Neural crest cell (in vitro differentiated cells): ENCODE results near the gene DUSP5. TPM values are rescaled to one million over a fixed set of nuclear protein-coding genes. Genes with fewer than 3 reads are reported as not detected.

Source experiments
- DNase-seq: peaks from one replicate; pipeline ENCODE4 v3.0.0; 2021; ENCODE audit warnings: low read depth, mixed read lengths, low spot score
- H3K27ac Mint-ChIP-seq: one replicate; pipeline ENCODE4 v1.8.0; 2021; ENCODE audit warnings: mild to moderate bottlenecking, mixed read lengths; ENCODE audit not compliant: unreplicated experiment
- H3K27me3 Mint-ChIP-seq: 2 replicates; pipeline ENCODE4 v1.8.0; 2021; ENCODE audit warnings: low read depth, mild to moderate bottlenecking, mixed read lengths
- H3K36me3 Mint-ChIP-seq: 2 replicates; pipeline ENCODE4 v1.8.0; 2021; ENCODE audit warnings: low read depth, mild to moderate bottlenecking, mixed read lengths
- H3K4me1 Mint-ChIP-seq: 2 replicates; pipeline ENCODE4 v1.8.0; 2021; ENCODE audit warnings: mixed read lengths
- H3K4me3 Mint-ChIP-seq: one replicate; pipeline ENCODE4 v1.8.0; 2021; ENCODE audit warnings: mild to moderate bottlenecking, mixed read lengths
- H3K9me3 Mint-ChIP-seq: 2 replicates; pipeline ENCODE4 v1.8.0; 2021; ENCODE audit warnings: mixed read lengths
- CTCF ChIP-seq: fragments of 200-600 bp; sonication (generic); conservative IDR thresholded peaks from 2 replicates; pipeline ENCODE4 v1.5.0; 2021; ENCODE audit warnings: antibody characterized with exemption, mild to moderate bottlenecking
- total RNA-seq: library from RNA; stranded (reverse); gene quantifications from 2 replicates; pipeline ENCODE4 v1.2.1, GENCODE V29; 2021

The DUSP5 gene
- total RNA-seq, 1 donor from 2014 or later = 2.5 TPM

- no peak overlapping the region for H3K27ac Mint-ChIP-seq
- H3K27me3 Mint-ChIP-seq = no peaks in the 10 kb centered on the region
- no peak for DNase-seq
- no peaks in the 10 kb centered on the region for H3K36me3 Mint-ChIP-seq
- no peaks in the 10 kb centered on the region for H3K9me3 Mint-ChIP-seq
- H3K4me1 Mint-ChIP-seq = peaks cover 40% of the 10 kb centered on the region
- no peak overlapping the region for H3K4me3 Mint-ChIP-seq
- no peak for TF ChIP-seq CTCF
Measured at GRCh38 chr10:110457851-110458250, 39.9 kb upstream of the DUSP5 start.

GRCh38 chr10:110458266-110458920, 39.3 kb upstream of the DUSP5 start:
- Mint-ChIP-seq H3K36me3 (no peaks in the 10 kb centered on the region), H3K4me3 (no peak overlapping the region), H3K27ac (peak overlapping the region; percentile 6), H3K27me3 (no peaks in the 10 kb centered on the region), H3K4me1 (peaks cover 42% of the 10 kb centered on the region), H3K9me3 (no peaks in the 10 kb centered on the region)
- no peak for TF ChIP-seq CTCF
- DNase-seq = no peak

DNA sequence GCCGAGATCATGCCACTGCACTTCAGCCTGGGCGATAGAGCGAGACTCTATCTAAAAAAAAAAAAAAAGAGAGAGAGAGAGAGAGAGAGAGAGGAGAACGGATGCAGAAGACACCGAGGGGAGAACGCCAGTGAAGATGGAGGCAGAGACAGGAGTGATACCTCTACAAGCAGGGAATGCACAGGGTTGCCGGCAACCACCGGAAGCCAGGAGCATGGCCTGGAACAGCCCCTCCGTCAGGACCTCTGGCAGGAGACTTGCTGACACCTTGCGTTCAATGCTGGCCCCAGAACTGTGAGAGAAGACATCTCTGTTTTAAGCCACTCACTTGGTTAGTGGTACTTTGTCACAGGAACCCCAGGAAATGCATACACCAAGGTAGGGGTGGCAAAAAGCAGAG, 38.1 kb upstream of the DUSP5 start:
- Mint-ChIP-seq H3K4me3 (no peak overlapping the region), H3K27me3 (no peaks in the 10 kb centered on the region), H3K9me3 (no peaks in the 10 kb centered on the region), H3K27ac (no peak overlapping the region), H3K4me1 (peaks cover 54% of the 10 kb centered on the region), H3K36me3 (no peaks in the 10 kb centered on the region)
- no peak for TF ChIP-seq CTCF
- no peak for DNase-seq

DNA sequence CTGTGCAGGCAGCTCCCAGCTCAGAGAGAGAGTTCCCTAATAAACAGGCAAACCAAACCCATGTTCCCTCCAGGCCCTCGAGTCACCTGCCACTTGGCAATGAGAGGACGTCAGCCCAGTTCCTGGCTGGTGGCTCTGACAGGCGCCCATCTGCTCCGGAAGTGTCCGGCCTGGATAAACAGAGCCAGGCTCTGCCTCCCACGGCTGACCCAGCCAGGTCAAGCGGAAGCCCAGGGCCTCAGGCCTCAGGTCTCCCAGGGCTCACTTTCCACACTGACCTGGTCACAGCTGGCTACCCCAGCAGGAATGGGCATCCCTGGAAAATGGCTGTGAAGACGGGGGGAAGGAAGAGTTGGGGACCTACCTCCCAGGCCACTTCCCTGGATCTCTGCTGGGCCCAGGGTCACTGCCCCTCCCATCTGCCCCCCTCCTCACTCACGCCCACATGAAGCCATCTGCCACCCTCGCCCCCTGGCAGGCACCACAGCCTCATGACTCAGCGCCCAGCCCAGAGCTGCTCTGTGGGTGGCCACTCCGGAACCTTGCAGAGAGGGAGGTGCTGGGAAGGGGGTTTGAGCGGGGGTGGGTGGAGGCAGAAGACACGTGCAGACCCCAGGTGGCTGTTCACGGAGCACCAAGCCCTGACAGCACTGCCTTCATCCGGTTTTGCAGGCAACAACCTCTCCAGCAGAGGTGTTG, 37.4 kb upstream of the DUSP5 start:
- DNase-seq = no peak
- no peaks in the 10 kb centered on the region for H3K27me3 Mint-ChIP-seq
- no peaks in the 10 kb centered on the region for H3K36me3 Mint-ChIP-seq
- peaks cover 61% of the 10 kb centered on the region for H3K4me1 Mint-ChIP-seq
- H3K27ac Mint-ChIP-seq = peak overlapping the region; percentile 36
- H3K9me3 Mint-ChIP-seq = no peaks in the 10 kb centered on the region
- no peak for TF ChIP-seq CTCF
- no peak overlapping the region for H3K4me3 Mint-ChIP-seq

DNA sequence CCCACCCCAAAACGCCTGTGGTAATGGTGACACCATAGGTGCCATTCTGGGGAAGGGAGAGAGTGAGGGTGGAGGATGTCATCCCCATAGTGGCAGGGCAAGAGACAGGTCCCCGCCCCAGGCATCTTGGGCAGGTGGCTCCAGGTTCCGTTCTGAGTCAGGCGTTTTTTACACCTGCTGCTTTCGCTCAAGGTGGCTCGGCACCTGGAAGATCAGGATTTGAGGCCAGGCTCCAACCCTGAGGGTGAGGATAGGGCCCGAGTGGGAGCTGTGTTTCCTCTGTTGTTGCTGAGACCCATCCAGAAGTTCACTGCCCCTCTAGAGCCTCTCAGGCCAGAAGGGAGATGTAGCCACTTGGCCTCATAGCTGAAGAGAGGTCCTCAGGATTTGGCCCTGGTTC, 36.6 kb upstream of the DUSP5 start:
- Mint-ChIP-seq H3K36me3 (no peaks in the 10 kb centered on the region), H3K27ac (no peak overlapping the region), H3K4me3 (no peak overlapping the region), H3K27me3 (no peaks in the 10 kb centered on the region), H3K4me1 (peaks cover 68% of the 10 kb centered on the region), H3K9me3 (peaks cover 2% of the 10 kb centered on the region)
- DNase-seq = no peak
- no peak for TF ChIP-seq CTCF
